Activated CD4-positive, alpha-beta T cell treated with anti-CD3 and anti-CD28 coated beads, Interleukin-2, amount 10 ng/mL, durations not matched to agents 24 days and 14 days (primary cell): Measurements from ENCODE around the gene CGB8. TPM values are rescaled to one million over a fixed set of nuclear protein-coding genes. Genes with fewer than 3 reads are reported as not detected.
"Not testable (repeated sequence)": the region's sequence is repeated elsewhere in the genome, so short reads cannot be mapped to it uniquely, and the experiment has no call there.

ENCODE experiments used
- DNase-seq: peaks from one replicate; pipeline ENCODE4 v3.0.0; 2022
- H3K27ac Mint-ChIP-seq: one replicate; pipeline ENCODE4 v1.8.0; 2022; ENCODE audit warnings: mild to moderate bottlenecking, mixed read lengths
- H3K27me3 Mint-ChIP-seq: one replicate; pipeline ENCODE4 v1.8.0; 2022; ENCODE audit warnings: mixed read lengths
- H3K36me3 Mint-ChIP-seq: one replicate; pipeline ENCODE4 v1.8.0; 2022; ENCODE audit warnings: low read depth, mild to moderate bottlenecking, mixed read lengths
- H3K4me1 Mint-ChIP-seq: one replicate; pipeline ENCODE4 v1.8.0; 2021; ENCODE audit warnings: mixed read lengths
- H3K4me3 Mint-ChIP-seq: one replicate; pipeline ENCODE4 v1.8.0; 2022; ENCODE audit warnings: mild to moderate bottlenecking, moderate library complexity, mixed read lengths
- H3K9me3 Mint-ChIP-seq: one replicate; pipeline ENCODE4 v1.8.0; 2021; ENCODE audit warnings: mixed read lengths
- intact Hi-C: fragments of 100-400 bp; cut with micrococcal nuclease; formaldehyde crosslinking; loops from one replicate; pipeline ENCODE4 v1.15.1; 2023
- total RNA-seq: library from RNA; stranded (reverse); gene quantifications from 2 replicates; pipeline ENCODE4 v1.2.3, GENCODE V29; 2022

The CGB8 gene
- not detected in 2 replicates for total RNA-seq

DNA sequence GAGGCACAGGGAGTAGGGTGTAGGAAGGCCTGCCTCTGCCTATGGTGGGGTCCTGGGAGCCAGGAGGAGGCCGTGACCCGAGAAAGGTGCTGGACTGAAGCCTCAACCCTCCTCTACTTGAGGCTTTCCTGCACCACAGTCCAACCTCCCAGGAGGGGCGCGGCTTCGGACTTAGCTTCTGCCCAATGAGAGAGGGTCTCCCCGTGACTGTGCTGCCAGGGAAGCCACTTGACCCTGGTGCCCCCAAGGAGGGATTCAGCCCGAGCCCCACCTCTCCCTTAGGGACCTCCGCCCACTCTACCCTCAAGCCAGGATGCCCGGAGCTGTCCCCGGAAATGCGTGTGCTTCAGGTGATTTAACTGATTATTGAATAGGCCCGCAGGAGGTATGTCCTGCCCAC lies at the start of gene CGB8:
TSS of gene CGB8 (minus strand) at position 101 of the 400 bp plus-strand sequence. CDS start 372 bp downstream, outside the sequence.
- H3K4me3 Mint-ChIP-seq, H3K27ac Mint-ChIP-seq, H3K36me3 Mint-ChIP-seq, H3K27me3 Mint-ChIP-seq, H3K4me1 Mint-ChIP-seq, DNase-seq, H3K9me3 Mint-ChIP-seq, intact Hi-C loops: not testable (repeated sequence)

DNA sequence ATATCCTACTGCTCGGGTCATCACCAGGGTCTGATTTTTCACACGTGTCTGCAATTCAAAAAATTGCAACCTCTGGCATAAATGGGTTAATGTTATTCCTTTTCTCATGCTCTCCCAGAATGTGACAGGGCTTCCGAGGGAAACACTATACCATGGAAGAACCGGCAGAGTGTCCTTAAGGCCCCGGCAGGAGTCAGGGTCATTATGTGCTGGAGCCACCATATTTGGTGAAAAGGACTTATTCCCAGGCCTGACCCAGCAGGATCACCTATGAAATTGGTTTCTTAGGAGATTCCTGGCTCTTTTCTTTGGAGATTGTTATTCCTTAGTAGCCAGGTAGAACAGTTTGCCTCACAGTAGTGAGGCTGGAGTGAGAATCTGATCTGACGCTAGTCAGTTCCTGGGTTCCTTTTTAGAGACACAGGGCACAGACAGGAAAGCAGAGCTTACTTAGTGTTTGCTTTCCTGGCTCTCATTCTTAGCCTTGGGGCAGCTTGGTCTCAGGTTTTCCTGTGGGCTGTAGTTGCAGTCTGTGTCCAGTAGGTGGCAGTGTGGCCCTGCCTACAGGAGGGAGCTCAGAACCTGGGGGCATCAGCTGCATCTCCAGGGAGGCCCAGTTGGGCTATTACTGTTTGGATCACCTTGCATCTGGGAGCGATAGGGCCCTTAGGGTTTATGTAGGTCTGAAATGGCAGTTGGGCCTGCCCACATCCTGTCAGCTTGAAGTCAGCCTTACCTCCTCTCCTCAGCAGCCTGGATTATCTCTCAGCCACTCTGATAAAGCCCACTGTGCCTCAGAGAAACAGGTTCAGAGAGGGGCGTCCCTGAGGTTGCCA lies 48.8 kb upstream of the CGB8 start:
- H3K27ac Mint-ChIP-seq: peak overlapping the region; percentile 20

GRCh38 chr19:49094505-49095482 lies 45.9 kb upstream of the CGB8 start:
- H3K9me3 Mint-ChIP-seq: no peaks in the 10 kb centered on the region
- DNase-seq: no peak
- peaks cover 17% of the 10 kb centered on the region for H3K4me1 Mint-ChIP-seq
- no peaks in the 10 kb centered on the region for H3K27me3 Mint-ChIP-seq
- no peak overlapping the region for H3K4me3 Mint-ChIP-seq
- peak overlapping the region; percentile 27 for H3K27ac Mint-ChIP-seq
- H3K36me3 Mint-ChIP-seq: peaks cover 69% of the 10 kb centered on the region
- intact Hi-C loops: no loop called here

More for the DNA sequence above, 48.8 kb upstream of the CGB8 start:
- Mint-ChIP-seq H3K36me3 (peaks cover 62% of the 10 kb centered on the region), H3K9me3 (no peaks in the 10 kb centered on the region), H3K27me3 (no peaks in the 10 kb centered on the region), H3K4me3 (no peak overlapping the region), H3K4me1 (peaks cover 6% of the 10 kb centered on the region)
- intact Hi-C loops: loop anchor here (1.0 to 2.0 kb wide), 2 partner anchors 48 to 101 kb away; no protein-coding TSS in a partner anchor
- DNase-seq: peak; percentile 93

DNA sequence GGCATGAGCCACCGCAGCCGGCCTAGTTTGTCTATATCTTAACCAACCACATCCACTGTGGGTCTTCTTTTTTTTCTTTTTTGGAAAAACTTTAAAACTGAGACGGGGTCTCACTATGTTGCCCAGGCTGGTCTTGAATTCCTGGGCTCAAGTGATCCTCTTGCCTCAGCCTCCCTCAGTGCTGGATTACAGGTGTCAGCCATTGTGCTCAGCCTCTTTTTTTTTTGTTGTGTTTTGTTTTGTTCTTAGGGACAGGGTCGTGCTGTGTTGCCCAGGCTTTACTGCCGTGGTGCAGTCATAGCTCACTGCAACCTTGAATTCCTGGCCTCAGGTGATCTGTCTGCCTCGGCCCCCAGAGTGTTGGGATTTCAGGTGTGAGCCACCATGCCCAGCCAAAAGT lies 43.8 kb upstream of the CGB8 start:
- Mint-ChIP-seq H3K9me3 (no peaks in the 10 kb centered on the region), H3K4me1 (peaks cover 20% of the 10 kb centered on the region)

GRCh38 chr19:49091391-49092038 lies 42.6 kb upstream of the CGB8 start:
- Mint-ChIP-seq H3K9me3 (no peaks in the 10 kb centered on the region), H3K27ac (peak overlapping the region; percentile 53), H3K4me3 (no peak overlapping the region), H3K27me3 (no peaks in the 10 kb centered on the region), H3K4me1 (peaks cover 23% of the 10 kb centered on the region), H3K36me3 (peaks cover 65% of the 10 kb centered on the region)
- intact Hi-C loops: no loop called here
- no peak for DNase-seq

More for the DNA sequence above, 43.8 kb upstream of the CGB8 start:
- intact Hi-C loops: no loop called here
- H3K36me3 Mint-ChIP-seq: peaks cover 63% of the 10 kb centered on the region
- H3K27ac Mint-ChIP-seq: no peak overlapping the region
- H3K27me3 Mint-ChIP-seq: no peaks in the 10 kb centered on the region
- DNase-seq: no peak
- H3K4me3 Mint-ChIP-seq: no peak overlapping the region

DNA sequence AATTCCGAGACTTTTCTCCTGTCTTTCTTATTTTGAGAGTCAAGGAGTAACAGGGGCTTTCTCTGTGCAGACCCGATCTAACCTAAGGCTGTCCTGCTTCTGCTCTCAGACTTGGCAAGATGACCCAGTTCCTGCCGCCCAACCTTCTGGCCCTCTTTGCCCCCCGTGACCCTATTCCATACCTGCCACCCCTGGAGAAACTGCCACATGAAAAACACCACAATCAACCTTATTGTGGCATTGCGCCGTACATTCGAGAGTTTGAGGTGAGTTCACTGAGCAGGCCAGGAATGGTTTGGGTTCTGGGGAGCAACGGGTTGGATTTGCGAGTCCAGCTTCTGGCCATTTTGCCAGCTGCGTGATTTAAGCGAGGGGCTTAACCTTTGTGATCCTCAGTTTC lies 37.4 kb upstream of the CGB8 start:
- Mint-ChIP-seq H3K9me3 (peaks cover 4% of the 10 kb centered on the region), H3K36me3 (peaks cover 39% of the 10 kb centered on the region), H3K27me3 (peaks cover 4% of the 10 kb centered on the region), H3K4me3 (peak overlapping the region; percentile 98), H3K27ac (peak overlapping the region; percentile 86), H3K4me1 (peaks cover 30% of the 10 kb centered on the region)
- no peak for DNase-seq
- intact Hi-C loops: no loop called here

- Mint-ChIP-seq H3K36me3 (peaks cover 37% of the 10 kb centered on the region), H3K9me3 (peaks cover 4% of the 10 kb centered on the region), H3K4me1 (peaks cover 29% of the 10 kb centered on the region), H3K27me3 (peaks cover 4% of the 10 kb centered on the region), H3K4me3 (peak overlapping the region; percentile 98), H3K27ac (peak overlapping the region; percentile 86)
- intact Hi-C loops: loop anchor here (1.0 kb wide), 2 partner anchors 28 to 33 kb away; partner anchors contain the start of genes C19orf73, LIN7B and PPFIA3
- DNase-seq: no peak
These were observed 36.9 kb upstream of the CGB8 start for GRCh38 chr19:49085868-49086232.

- peak; percentile 99 for DNase-seq
- Mint-ChIP-seq H3K36me3 (peaks cover 30% of the 10 kb centered on the region), H3K4me3 (peak within 1 kb of the TSS; percentile 98), H3K27me3 (peaks cover 4% of the 10 kb centered on the region), H3K4me1 (peaks cover 28% of the 10 kb centered on the region), H3K27ac (peak within 1 kb of the TSS; percentile 86), H3K9me3 (peaks cover 4% of the 10 kb centered on the region)
- intact Hi-C loops: loop anchor here (1.0 kb wide), 2 partner anchors 29 to 34 kb away; partner anchors contain the start of genes C19orf73, LIN7B and PPFIA3
These were observed 36.3 kb upstream of the CGB8 start, which contains the start of gene SNRNP70 for GRCh38 chr19:49085020-49085867. Gene SNRNP70 (plus strand): TSS chr19:49085451. CDS start chr19:49086415, 964 bp downstream.

GRCh38 chr19:49084206-49085019 lies 35.5 kb upstream of the CGB8 start:
- intact Hi-C loops: loop anchor here (1.0 kb wide), 2 partner anchors 30 to 35 kb away; partner anchors contain the start of genes C19orf73, LIN7B and PPFIA3
- H3K9me3 Mint-ChIP-seq: peaks cover 4% of the 10 kb centered on the region
- H3K36me3 Mint-ChIP-seq: peaks cover 25% of the 10 kb centered on the region
- H3K4me1 Mint-ChIP-seq: peaks cover 26% of the 10 kb centered on the region
- H3K27ac Mint-ChIP-seq: peak overlapping the region; percentile 86
- H3K27me3 Mint-ChIP-seq: peaks cover 4% of the 10 kb centered on the region
- no peak for DNase-seq
- peak overlapping the region; percentile 98 for H3K4me3 Mint-ChIP-seq

- peaks cover 4% of the 10 kb centered on the region for H3K27me3 Mint-ChIP-seq
- no peak overlapping the region for H3K4me3 Mint-ChIP-seq
- DNase-seq: no peak
- H3K27ac Mint-ChIP-seq: no peak overlapping the region
- peaks cover 13% of the 10 kb centered on the region for H3K4me1 Mint-ChIP-seq
- peaks cover 4% of the 10 kb centered on the region for H3K9me3 Mint-ChIP-seq
- H3K36me3 Mint-ChIP-seq: peaks cover 5% of the 10 kb centered on the region
- intact Hi-C loops: no loop called here
These were observed 32.4 kb upstream of the CGB8 start for GRCh38 chr19:49081273-49081672.

- Mint-ChIP-seq H3K27ac (no peak overlapping the region), H3K36me3 (no peaks in the 10 kb centered on the region), H3K27me3 (peaks cover 4% of the 10 kb centered on the region), H3K9me3 (peaks cover 4% of the 10 kb centered on the region), H3K4me3 (no peak overlapping the region), H3K4me1 (peaks cover 9% of the 10 kb centered on the region)
- no peak for DNase-seq
- intact Hi-C loops: no loop called here
These were observed 31.5 kb upstream of the CGB8 start for GRCh38 chr19:49080392-49080791.

- H3K4me3 Mint-ChIP-seq, H3K36me3 Mint-ChIP-seq, H3K27ac Mint-ChIP-seq, H3K4me1 Mint-ChIP-seq, H3K9me3 Mint-ChIP-seq: not testable (repeated sequence)
- peak; percentile 73 for DNase-seq
- intact Hi-C loops: loop anchor here (5.0 kb wide), 1 partner anchor 72 kb away; no protein-coding TSS in a partner anchor
- peaks cover 32% of the 10 kb centered on the region for H3K27me3 Mint-ChIP-seq
These were observed 26.0 kb upstream of the CGB8 start for GRCh38 chr19:49074869-49075268.
